Measurements from ENCODE around the gene CYB561D2. TPM values are rescaled to one million over a fixed set of nuclear protein-coding genes. Genes with fewer than 3 reads are reported as not detected.

The CYB561D2 gene
- total RNA-seq, 1 experiment from 2014 or later, result 53.7 TPM

- DNase-seq (ENCODE audit: low spot score), result no peak
Measured at GRCh38 chr3:50365080-50365841, 14.6 kb downstream of the CYB561D2 start.

- DNase-seq (ENCODE audit: low spot score), result no peak
Measured at GRCh38 chr3:50365842-50366220, 15.2 kb downstream of the CYB561D2 start.

- DNase-seq (ENCODE audit: low spot score), result no peak
Measured at GRCh38 chr3:50369012-50369670, 18.5 kb downstream of the CYB561D2 start.

GRCh38 chr3:50370594-50370993 is 19.9 kb downstream of the CYB561D2 start:
- peak; percentile 26 for DNase-seq (ENCODE audit: low spot score)

- no peak for DNase-seq (ENCODE audit: low spot score)
Measured at GRCh38 chr3:50371133-50371685, 20.5 kb downstream of the CYB561D2 start.

- DNase-seq (ENCODE audit: low spot score), result no peak
Measured at GRCh38 chr3:50372349-50372748, 21.7 kb downstream of the CYB561D2 start.

- no peak for DNase-seq (ENCODE audit: low spot score)
Measured at GRCh38 chr3:50373146-50374051, 22.7 kb downstream of the CYB561D2 start.

GRCh38 chr3:50374363-50375257 is 23.9 kb downstream of the CYB561D2 start:
- DNase-seq (ENCODE audit: low spot score), result no peak

GRCh38 chr3:50375258-50375931 is 24.7 kb downstream of the CYB561D2 start:
- no peak for DNase-seq (ENCODE audit: low spot score)

- DNase-seq (ENCODE audit: low spot score), result no peak
Measured at GRCh38 chr3:50378024-50378423, 27.4 kb downstream of the CYB561D2 start.

GRCh38 chr3:50378757-50379156 is 28.1 kb downstream of the CYB561D2 start:
- no peak for DNase-seq (ENCODE audit: low spot score)

- no peak for DNase-seq (ENCODE audit: low spot score)
Measured at GRCh38 chr3:50380405-50381085, 29.9 kb downstream of the CYB561D2 start.

- no peak for DNase-seq (ENCODE audit: low spot score)
Measured at GRCh38 chr3:50381383-50381782, 30.7 kb downstream of the CYB561D2 start.

- no peak for DNase-seq (ENCODE audit: low spot score)
Measured at GRCh38 chr3:50382722-50383121, 32.1 kb downstream of the CYB561D2 start.

GRCh38 chr3:50383750-50384149 is 33.1 kb downstream of the CYB561D2 start:
- no peak for DNase-seq (ENCODE audit: low spot score)

GRCh38 chr3:50385754-50386153 is 35.1 kb downstream of the CYB561D2 start:
- DNase-seq (ENCODE audit: low spot score), result no peak

- no peak for DNase-seq (ENCODE audit: low spot score)
Measured at GRCh38 chr3:50388016-50388719, 37.5 kb downstream of the CYB561D2 start.

- peak; percentile 29 for DNase-seq (ENCODE audit: low spot score)
Measured at GRCh38 chr3:50388720-50389413, 38.2 kb downstream of the CYB561D2 start.

- DNase-seq (ENCODE audit: low spot score), result no peak
Measured at GRCh38 chr3:50389414-50389767, 38.7 kb downstream of the CYB561D2 start.
